SKM-1 (cell line): Measurements from ENCODE around the gene ESRRA.
"Not testable (repeated sequence)": the region's sequence is repeated elsewhere in the genome, so short reads cannot be mapped to it uniquely, and the experiment has no call there.

Experiments
- DNase-seq: peaks from one replicate; lab custom pipeline; 2025; ENCODE audit not compliant: unreplicated experiment; lab: John Stamatoyannopoulos, UW

ESRRA gene

DNA sequence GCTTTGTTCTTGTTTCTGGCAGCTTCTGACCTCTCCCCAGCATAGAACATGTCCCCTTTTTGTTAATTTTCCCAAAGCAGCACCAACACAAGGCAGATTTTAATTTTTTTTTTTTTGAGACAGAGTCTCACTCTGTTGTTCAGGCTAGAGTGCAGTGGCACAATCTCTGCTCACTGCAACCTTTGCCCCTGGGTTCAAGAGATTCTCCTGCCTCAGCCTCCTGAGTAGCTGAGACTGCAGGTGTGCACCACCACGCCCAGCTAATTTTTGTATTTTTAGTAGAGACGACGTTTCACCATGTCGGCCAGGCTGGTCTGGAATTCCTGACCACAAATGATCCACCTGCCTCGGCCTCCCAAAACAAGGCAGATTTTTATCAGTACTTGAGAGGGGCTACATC, 2.5 kb downstream of the ESRRA start:
- DNase-seq: not testable (repeated sequence)

DNA sequence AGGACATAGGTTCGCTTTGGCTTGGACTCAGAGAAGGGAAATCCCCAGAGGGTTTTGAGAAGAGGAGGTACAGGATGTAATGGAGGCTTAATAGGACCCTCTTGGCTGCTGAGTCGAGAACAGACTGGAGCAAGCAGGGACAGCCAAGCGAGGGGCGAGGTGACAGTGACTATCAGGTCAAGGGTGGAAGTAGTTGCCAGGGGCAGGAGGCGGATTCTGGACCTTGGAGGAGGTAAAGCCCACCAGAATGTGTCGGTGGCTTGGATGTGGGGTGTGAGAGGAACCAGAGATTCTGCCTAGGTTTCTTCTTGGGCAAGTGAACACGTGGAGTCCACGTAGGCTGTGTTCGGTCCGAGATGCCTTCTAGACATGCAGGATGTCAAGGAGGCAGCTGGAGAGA, 7.6 kb downstream of the ESRRA start:
- no peak for DNase-seq

DNA sequence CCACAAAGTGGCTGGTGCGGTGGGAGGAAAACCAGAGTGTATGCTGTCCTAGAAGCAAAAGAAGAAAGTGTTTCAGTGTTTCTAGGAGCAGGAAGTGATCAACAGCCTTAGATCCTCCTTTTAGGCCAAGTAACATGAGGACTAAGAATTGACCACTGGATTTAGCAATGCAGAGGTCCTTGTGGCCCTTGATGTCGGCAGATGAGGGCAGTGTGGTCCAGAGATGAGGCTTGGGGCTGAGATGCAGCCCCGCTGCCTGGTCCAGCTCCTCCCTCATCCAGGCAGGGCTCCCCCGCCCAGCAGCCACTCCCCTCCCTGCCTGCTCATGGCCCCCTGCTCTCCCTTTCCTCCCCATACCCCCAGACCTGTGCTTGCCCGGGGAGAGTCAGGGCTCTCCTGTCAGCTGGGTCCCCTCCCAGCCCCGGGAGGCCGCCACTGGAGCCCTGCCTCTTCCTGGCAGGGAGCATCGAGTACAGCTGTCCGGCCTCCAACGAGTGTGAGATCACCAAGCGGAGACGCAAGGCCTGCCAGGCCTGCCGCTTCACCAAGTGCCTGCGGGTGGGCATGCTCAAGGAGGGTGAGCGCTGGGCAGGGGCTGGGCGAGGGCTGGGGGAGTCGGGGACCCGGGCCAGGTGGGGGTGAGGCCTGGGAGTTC, 8.3 kb downstream of the ESRRA start:
- no peak for DNase-seq

DNA sequence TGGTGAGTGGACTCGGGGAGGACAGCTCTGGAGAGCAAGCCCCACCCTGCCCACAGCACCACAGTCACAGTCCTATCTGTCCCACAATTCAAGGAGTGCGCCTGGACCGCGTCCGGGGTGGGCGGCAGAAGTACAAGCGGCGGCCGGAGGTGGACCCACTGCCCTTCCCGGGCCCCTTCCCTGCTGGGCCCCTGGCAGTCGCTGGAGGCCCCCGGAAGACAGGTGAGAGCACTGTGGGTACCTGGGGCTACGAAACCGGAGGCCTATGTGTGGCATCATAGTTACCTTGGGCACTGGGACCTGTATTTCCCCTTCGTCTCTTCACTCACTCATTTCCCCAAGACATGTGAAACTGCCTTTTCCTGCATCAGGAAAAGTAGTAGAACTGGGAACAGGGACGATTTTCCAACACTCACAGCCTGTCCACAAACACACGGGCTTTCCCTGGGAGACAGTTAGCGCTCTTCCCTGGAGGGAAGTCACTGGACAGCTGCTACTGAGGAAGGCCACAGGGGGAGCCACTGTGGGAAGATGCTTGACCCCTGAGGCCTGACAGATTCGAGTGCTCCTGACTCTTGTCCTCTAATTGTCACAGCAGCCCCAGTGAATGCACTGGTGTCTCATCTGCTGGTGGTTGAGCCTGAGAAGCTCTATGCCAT, 9.0 kb downstream of the ESRRA start:
- DNase-seq: no peak

DNA sequence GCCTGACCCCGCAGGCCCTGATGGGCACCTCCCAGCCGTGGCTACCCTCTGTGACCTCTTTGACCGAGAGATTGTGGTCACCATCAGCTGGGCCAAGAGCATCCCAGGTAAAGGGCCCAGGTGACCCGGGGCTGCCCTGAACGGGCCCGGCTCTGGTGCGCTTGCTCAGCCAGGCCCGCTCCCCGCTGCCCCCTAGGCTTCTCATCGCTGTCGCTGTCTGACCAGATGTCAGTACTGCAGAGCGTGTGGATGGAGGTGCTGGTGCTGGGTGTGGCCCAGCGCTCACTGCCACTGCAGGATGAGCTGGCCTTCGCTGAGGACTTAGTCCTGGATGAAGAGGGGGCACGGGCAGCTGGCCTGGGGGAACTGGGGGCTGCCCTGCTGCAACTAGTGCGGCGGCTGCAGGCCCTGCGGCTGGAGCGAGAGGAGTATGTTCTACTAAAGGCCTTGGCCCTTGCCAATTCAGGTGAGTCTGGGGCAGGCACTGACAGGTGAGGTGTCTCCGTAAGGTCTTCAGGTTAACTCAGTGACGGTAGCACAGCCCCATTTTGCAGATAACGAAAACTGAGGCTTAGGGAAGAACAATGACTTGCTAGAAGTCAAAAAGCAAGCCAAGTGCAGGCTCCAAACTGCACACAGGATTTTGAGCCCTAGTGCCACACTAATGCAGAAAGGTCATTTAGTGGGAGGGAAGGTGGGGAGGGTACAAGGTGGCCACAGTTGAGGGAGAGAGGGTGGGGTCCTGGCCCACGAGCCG, 9.7 kb downstream of the ESRRA start:
- no peak for DNase-seq

DNA sequence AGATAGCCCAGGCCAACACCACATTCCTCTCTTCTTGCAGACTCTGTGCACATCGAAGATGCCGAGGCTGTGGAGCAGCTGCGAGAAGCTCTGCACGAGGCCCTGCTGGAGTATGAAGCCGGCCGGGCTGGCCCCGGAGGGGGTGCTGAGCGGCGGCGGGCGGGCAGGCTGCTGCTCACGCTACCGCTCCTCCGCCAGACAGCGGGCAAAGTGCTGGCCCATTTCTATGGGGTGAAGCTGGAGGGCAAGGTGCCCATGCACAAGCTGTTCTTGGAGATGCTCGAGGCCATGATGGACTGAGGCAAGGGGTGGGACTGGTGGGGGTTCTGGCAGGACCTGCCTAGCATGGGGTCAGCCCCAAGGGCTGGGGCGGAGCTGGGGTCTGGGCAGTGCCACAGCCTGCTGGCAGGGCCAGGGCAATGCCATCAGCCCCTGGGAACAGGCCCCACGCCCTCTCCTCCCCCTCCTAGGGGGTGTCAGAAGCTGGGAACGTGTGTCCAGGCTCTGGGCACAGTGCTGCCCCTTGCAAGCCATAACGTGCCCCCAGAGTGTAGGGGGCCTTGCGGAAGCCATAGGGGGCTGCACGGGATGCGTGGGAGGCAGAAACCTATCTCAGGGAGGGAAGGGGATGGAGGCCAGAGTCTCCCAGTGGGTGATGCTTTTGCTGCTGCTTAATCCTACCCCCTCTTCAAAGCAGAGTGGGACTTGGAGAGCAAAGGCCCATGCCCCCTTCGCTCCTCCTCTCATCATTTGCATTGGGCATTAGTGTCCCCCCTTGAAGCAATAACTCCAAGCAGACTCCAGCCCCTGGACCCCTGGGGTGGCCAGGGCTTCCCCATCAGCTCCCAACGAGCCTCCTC, 10.6 kb downstream of the ESRRA start:
- not testable (repeated sequence) for DNase-seq

DNA sequence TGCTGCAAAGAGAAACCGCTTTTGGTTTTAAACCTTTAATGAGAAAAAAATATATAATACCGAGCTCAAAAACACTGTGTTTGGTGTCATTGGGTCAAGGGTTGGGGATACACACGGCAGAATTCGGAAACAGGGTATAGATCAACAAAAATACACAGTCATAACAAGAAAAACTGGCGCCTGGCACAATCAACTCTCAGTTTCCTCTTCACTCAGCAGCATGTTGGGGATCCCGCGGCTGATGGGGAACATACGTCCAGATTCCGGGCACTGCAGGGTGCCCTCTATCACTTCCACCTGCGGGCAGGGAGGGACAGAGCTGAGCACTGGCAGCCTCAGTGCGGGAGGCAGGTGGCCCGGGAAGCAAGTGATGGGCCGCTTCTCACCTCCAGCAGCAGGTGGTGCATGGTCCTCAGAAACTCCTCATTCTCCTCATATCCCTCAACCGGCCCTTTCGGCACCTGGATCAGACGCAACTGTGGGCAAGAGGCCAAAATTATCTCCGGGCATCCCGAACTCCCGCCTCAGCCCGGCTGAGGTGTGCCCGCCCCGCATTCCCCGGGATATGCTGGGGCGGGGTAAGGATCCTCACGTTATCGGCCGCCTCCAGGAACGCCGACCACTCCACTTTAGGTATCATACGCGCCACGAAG, 11.5 kb downstream of the ESRRA start:
- DNase-seq: no peak

DNA sequence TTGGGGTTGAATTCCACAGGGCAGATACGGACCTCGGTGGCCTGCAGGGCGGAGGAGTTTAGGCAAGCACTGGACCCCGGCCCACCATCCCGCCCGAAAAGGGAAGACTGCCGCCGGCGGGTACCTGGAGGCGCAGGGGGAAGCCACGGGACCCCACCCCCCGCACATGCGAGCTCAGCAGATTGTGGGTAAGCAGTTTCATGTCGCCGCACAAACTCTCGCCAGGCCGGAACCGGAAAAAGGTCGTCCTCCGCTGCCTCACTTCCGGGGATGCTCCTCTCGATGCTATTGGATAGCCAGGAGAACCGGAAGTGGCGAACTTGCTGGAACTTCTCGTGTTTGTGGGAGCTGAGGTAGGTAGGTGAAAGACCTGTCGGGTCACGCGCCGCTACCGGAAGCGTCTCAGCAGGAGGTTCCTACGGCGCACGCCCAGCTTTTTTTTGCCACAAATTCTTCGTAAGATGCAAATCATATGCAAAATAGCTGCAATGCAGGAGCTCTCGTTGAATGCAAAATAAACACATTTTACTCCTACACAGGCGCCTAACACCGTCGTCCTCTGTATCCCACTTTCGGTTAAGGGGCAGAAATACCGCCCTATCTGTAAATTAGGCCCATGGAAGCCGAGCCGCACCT, 12.1 kb downstream of the ESRRA start, which contains the start of gene TRMT112:
Gene TRMT112 (minus strand): TSS at position 235 of the 636 bp plus-strand sequence. CDS start 33 bp downstream, at position 202.
- peak; percentile 95 for DNase-seq

DNA sequence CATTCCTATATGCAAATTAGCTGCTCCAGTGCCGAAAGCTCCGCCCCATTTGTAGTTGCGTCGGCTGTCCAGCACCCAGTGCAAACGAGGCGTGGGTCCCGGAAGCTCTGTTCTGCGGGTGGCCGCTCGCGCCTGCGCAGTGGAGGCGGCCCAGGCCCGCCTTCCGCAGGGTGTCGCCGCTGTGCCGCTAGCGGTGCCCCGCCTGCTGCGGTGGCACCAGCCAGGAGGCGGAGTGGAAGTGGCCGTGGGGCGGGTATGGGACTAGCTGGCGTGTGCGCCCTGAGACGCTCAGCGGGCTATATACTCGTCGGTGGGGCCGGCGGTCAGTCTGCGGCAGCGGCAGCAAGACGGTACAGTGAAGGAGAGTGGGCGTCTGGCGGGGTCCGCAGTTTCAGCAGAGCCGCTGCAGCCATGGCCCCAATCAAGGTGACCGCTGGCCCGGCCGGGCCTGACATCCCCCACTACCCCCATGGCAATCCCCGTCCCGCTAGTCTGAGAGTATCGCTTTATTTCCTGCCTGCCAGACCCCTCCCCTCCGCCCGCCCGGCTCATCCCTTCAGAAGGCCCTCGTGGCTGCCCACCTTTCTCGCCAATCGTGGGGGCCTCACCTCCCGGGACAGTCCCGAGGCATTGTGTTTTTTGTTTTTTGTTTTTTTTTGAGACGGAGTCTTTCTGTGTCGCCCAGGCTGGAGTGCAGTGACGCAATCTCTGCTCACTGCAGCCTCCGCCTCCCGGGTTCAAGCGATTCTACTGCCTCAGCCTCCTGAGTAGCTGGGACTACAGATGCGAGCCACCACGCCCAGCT, 12.8 kb downstream of the ESRRA start, which contains the start of gene PRDX5:
Gene PRDX5 (plus strand): TSS at position 161 of the 805 bp plus-strand sequence. CDS start 95 bp downstream, at position 256.
- peak; percentile 94 for DNase-seq

DNA sequence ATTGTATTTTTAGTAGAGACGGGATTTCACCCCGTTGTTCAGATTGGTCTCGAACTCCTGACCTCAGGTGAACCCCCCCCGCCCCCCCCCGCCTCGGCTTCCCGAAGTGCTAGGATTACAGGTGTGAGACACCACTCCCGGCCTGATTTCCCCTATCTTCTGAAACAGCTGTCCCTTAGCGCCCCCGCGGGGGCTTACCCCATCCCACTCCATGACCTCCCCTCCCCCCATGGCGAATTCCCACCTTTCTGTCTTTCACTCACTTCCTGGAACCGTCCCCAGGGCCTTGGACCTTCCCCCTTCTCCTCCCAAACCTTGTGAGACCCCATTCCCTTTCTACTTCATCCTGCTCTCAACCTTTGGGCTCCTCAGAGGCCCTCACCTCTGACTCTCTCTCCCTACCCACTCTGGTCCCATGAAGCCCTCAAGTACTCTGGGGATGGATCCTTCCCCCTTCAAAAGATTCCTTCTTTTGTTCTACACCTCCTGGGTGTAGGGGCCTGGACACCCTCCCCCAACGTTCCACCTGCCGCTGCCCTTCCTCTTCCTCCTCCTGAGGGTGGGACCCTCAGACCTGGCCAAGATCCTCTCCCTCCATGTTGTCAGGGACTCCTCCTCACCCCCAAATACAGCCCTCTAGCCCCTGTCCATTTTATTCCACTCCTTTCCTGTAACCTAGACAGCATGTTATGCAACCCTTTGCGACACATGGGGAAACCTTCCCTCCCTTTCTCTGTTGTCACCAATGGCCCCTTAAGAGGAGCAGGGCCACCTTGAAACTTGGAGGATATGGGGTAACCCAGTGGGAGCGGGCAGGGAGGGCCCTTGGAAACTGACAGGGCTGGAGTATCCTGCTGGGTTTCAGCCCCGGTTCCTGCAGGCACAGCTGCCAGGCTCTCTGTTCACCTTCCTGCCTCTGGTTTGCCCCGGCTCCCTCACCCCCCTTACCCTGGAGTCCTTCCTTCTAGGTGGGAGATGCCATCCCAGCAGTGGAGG, 13.7 kb downstream of the ESRRA start:
- DNase-seq: peak; percentile 37

DNA sequence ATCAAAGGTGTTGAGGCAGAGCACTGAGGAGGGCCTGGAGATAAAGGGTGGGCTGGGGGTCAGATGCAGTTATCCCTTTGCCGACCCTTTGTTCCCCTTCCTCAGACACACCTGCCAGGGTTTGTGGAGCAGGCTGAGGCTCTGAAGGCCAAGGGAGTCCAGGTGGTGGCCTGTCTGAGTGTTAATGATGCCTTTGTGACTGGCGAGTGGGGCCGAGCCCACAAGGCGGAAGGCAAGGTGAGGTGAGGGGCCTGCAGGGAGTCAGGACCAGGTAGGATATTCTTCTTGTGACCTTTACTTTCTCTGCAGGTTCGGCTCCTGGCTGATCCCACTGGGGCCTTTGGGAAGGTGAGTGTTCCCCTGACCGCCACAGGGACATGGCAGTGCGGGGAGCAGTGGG, 15.2 kb downstream of the ESRRA start:
- no peak for DNase-seq

DNA sequence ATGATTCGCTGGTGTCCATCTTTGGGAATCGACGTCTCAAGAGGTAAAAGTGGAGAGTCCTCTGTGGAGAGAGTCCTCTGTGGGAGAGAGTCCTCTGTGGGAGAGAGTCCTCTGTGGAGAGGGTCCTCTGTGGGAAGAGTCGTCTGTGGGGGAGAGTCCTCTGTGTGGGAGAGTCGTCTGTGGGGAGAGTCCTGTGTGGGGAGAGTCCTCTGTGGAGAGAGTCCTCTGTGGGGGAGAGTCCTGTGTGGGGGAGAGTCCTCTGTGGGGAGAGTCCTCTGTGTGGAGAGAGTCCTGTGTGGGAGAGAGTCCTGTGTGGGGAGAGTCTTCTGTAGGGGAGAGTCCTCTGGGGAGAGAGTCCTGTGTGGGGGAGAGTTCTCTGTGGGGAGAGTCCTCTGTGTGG, 15.7 kb downstream of the ESRRA start:
- no peak for DNase-seq

DNA sequence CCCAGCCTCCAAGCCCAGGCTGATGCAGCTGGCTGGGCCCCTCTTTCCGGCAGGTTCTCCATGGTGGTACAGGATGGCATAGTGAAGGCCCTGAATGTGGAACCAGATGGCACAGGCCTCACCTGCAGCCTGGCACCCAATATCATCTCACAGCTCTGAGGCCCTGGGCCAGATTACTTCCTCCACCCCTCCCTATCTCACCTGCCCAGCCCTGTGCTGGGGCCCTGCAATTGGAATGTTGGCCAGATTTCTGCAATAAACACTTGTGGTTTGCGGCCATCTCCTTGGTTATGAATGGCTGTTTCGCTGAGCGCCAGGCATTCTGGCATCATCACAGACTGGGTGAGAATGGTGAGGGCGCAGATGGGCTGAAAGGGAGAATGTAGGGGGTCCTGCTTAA, 16.2 kb downstream of the ESRRA start:
- DNase-seq: no peak

DNA sequence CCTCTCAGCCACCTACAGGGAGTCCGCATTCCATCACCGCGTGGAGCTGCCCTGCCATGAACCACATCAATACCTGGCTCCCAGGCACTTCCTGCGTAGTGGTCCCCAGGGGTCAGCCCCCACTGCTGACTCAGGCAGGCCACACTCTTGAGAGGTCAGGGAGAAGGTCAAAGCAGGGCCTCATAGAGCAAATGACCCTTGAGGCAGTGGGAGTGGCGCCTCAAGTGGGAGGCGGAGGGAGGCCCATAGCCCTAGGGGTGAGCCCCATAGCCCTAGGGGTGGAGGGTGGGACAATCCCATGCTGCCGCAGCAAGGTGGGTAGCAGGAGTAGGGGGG, 17.6 kb downstream of the ESRRA start:
- no peak for DNase-seq

DNA sequence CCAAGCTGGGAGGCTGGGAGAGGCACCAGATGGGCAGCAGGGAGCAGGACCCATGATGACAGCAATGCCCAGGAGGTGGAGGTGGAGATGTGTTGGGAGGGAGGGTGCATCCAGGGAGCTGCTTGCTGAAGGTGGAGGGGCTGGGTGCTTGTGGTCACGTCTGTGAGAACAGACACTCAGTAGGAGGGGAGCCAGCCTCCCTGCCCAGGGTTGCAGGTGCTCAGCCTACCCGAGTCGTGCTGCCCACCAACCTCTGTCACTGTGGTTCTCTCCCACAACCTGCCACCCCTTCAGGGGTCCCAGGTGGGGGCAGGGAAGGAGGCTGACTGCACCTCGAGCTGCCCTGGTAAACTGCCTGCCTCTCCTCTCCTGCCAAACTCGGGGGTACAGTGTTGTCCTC, 18.0 kb downstream of the ESRRA start:
- no peak for DNase-seq

DNA sequence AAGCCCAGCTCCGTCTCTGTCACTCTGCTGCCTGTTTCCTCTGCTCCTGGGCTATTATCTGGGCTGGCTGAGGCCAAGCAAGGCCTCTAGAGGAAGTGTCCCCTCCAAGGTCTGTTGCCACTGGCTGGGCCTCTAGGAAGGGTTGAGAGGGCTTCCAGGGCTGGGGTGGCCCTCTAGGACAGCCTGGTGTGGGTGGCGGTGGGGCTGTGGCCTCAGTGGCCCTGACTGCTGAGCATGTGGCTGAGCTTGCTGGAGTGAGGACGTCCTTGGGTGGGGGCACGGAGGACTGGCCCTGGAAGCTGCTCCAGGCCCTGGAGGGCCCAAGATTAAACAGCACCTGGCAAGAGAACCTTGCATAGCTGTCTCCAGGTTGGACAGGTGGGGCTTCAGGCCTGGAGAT, 18.7 kb downstream of the ESRRA start:
- not testable (repeated sequence) for DNase-seq

DNA sequence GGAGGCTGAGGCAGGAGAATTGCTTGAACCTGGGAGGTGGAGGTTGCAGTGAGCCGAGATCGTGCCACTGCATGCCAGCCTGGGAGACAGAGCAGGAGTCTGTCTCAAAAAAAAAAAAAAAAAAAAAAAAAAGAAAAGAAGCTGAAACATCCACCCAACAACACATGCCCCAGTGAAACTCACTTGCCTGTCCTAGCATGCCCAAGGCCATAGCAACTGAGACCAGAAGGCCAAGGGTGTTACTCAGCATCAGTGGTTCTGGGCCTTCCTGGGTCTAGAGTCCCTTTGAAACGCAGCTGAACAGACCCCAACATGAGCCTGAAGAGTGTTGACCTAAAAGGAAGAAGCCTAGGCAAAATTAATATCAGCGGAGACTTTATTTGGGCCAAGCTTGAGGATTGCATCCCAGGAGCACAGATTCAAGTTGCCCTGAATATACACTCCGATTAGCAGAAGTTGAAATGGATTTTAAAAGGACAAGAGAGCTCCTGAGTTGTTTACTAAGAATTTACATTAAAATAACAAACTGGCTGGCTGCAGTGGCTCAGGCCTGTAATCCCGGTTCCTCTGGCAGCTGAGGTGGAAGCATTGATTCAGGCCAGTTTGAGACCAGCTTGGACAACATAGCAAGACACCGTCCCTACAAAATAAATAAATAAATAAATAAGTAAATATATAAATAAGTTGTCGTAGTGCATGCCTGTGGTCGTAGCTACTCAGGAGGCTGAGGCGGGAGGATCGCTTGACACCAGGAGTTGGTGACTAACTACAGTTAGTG, 19.6 kb downstream of the ESRRA start:
- no peak for DNase-seq
